Stimulated activated CD4-positive, alpha-beta T cell treated with anti-CD3 and anti-CD28 coated beads, Interleukin-12 subunit alpha, Interleukin-12 subunit beta, amount 100 ng/mL, for 48 hours (primary cell): ENCODE data around the gene GLIS1.

ENCODE experiments used
- DNase-seq, 3 donors: peaks; one replicate each; pipeline ENCODE4 v3.0.0-alpha.2; 2020; ENCODE audit warnings: low read depth in 2 of 3, low spot score in 1 of 3

GLIS1 gene

DNA sequence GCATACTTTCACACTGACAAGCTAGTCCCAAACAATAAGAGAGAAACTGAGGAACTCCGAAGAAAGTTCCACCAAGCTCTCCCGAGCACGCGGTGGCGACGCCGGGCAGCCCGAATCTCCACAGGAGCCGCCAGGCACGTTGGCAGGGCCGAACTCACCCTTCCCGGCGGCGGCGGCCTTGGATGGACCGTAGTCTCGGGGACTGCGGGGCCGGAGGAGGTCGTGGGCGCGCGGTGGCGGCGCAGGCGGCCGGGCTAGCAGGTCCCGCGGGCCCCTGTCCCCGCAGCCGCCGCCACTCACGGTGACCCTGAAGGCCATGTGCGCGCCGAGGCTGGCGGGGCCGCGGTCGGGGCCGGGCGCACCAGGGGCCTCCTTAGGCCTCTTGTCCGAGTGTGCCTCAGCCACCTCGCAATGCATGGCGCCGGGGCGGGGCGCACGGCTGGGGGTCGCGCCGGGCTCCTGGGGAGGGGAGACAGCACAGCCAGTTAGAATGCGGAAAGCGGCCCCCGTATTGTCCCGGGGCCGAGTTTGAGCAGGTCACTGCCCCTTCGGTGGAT, 1.2 kb downstream of the GLIS1 start:
- no peak for DNase-seq

DNA sequence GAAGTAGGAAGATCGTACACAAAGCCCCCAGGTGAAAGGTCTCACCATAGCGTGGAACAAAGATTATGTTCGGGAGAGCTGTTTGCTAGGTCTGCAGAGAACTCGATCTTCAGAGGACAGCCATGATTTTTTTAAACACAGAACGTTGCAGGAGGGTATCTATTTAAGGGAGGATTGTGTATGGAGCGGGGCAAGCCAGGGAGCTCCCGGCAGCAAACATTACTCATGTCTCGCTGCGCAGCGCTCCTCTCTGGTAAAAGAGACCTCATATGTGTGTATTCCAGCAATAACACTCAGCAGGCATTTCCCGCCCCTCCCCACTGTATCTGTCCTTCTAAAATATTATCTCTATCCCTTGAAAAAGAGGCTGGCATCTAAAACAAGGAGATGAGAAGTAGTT, 2.7 kb downstream of the GLIS1 start:
- no peak for DNase-seq

DNA sequence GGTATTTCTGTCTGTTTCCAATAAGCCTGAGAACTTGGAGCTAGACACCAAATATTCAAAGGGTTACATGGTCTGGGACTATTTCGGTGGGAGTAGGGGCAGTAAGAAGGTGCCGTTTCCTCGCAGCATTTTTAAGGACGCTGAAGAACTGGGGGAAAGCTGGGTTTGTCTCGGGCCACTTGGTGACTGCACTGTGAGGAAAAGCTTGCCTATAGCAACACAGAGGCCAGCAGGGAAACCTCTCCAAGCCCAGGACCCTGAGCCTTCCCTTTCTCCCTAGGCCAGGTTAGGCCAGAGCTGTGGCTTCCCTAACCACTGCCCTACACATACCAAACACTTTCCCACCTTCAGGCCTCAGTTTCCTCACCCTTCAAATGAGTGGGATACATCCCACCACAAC, 3.3 kb downstream of the GLIS1 start:
- no peak for DNase-seq

DNA sequence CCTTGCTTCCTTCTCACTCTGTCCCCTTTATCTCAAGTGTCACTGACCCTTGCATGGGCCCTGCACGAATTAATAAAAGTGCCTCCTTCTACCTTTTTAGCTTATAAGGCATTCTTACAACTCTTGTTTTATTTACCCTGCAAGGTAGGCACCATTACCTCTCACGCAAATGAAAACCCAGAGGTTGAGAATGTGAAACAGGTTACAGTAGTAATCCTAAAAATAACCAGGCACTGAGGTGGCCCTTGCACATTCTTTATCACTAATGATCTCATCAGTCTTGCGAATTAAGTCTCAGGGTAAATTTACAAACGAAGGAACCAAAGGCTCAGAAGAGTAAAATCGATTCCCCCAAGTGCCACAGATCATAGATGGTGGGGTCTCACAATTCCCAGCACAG, 3.7 kb downstream of the GLIS1 start:
- no peak for DNase-seq

DNA sequence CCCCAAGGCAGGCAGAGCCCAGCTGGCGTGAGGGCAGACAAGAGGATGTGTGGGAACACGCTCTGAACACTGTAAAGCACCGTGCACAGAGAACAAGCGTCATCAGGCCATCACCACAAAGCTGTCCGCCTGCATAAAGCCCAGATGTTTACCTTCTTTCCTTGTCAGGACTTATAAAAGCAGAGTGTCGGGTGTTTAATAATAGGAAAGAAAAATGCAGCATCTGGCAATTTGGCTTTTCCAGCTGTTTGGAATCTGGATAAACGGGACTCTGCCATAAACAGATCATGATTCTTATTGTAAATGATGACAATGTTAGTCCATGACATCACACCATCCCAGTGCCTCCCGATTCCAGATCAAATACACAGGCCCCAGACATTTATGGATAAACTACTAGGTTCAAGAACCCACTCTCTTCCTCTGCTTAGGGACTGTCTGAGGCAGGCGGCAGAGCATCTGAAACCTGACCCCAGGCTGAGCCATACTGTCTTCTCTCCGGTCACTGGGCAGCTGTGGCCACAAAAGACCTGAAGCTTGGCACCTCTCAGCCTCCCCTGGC, 4.2 kb downstream of the GLIS1 start:
- no peak for DNase-seq

DNA sequence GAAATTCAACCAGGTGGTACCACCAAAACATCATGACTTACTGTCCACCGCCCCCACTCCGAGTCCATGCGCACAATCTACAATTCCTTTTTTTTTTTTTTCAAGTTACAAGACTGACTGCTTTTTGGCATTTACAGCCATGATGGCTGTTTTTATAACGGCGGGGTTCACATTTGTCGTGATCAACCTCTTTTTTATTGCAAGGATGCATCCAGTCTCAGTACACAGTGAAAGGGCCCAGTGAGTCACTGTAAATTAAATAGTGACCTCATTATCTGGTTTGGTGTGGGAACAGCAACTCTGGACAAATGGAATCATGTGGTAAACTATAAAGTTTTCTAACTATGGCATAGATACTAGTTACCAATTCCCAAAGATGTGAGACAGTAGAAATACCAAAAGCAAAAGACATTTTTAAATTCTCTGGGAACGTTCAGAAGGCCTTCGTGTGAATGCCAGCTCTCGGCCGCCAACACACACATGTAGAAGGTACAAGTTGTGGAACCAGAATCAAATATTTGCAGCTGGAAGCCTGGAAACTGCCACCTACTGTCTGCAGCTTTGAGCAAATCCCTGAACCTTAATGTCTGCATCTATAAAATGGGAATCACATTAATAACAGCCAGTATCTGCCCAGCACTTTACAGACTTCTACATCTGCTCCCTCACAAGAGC, 4.9 kb downstream of the GLIS1 start:
- no peak for DNase-seq

DNA sequence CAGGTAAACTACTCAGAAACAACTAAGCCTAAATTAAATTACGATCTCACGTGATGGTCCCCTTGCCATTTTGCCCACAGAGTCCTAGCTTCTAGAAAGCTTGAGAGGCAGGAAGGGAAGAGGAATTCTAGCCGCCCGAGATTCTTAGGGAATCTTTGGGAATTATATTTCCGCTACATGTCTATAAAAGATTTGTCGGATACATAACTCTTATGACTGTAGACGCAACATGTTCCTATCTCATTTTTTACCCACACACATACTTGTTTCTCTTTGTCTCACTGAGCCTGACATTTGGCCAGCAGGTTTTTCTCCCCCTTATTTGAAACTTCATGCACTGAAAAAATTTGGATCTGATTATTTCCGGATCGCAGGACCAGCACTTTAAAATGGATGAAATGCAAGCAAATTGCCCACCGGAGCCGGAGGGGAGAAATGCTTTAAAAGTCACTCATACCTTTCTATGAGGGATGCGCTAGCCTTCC, 5.5 kb downstream of the GLIS1 start:
- no peak for DNase-seq

DNA sequence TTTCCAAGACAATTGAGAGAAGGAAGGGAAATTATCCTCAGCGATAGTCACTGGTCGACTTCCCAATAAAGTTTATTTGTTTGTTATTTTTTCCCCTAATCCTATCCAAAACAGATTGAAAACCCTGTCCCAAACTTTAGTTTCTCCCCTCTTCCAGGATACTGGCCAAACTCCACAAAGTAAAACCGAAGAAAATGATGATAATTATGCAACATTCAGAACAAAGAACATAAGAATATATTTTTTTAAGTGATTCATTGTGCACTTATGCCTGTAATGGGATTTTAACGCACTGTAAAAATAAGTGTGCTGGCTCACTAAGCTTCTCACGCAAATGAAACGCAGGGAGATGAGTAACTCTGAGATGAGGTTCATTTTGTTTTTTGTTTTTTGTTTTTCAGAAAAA, 6.0 kb downstream of the GLIS1 start:
- DNase-seq, result no peak

DNA sequence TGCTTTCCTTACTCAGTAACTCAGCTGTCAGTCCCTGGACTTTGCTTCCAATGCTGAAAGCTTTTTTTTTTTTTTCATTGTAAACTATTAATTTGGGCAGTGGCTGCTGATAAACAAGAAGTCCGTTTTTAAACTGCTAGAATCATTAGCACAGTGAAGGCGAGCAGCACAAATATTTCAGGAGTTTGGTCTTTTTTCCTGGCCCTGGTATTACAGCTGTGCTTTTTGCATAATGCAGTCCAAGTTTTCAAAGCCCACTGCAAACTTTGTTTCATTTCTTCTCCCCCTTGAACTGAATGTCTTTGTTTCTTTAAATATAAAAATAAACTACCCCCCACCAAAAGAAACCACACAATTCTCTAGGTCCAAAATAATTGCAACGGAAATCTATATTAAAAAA, 6.6 kb downstream of the GLIS1 start:
- DNase-seq, result no peak

DNA sequence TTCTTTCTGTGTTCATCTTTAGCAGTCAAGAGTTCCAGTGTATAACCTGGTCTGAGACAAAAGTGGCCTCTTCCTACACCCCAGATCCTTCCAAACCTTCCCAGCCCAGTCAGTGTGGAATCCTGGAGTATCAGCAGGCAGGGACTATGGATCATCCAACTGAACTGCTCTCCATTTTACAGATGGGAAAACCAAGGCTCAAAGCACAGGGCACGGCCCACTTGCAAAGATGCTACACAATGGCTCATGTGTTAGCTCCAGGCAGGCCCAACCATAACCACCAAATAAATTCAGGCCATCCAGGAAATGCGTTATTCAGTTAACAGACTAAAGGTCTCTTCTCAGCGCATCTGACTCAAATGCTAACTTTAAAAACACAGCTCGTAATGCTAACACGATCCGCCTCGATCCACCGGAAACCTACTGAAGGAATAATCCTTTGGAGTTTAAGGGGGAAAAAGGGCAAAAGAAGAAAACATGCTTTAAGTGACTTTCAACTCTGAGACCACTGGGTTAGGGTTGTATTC, 7.1 kb downstream of the GLIS1 start:
- no peak for DNase-seq

DNA sequence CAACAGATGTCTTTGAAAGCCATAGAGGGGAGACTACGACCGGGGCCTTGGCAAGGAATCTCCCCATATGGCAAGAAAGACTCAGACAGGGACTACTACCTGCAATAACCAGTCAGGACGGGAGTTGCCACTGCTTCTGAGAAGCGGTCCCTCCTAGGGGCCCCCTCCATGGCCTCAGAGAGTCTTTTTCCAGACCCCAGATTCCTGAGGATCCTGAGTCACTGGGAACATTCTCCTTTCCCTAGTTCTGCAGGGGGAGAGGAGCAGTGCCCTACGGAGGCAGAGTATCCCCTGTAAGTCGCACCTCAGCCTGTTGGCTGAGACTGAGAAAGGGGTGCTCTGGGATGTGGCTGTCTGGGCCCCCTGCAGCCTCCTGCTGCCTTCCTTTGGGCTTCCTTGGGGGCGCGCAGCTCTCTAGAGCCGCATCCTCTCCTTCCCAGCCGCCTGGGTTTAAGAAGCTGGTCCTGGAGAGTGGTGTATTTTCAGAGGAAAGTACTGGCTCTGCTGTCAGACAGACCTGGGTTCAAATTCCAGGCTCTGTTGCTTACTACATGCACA, 7.8 kb downstream of the GLIS1 start:
- DNase-seq, result no peak

DNA sequence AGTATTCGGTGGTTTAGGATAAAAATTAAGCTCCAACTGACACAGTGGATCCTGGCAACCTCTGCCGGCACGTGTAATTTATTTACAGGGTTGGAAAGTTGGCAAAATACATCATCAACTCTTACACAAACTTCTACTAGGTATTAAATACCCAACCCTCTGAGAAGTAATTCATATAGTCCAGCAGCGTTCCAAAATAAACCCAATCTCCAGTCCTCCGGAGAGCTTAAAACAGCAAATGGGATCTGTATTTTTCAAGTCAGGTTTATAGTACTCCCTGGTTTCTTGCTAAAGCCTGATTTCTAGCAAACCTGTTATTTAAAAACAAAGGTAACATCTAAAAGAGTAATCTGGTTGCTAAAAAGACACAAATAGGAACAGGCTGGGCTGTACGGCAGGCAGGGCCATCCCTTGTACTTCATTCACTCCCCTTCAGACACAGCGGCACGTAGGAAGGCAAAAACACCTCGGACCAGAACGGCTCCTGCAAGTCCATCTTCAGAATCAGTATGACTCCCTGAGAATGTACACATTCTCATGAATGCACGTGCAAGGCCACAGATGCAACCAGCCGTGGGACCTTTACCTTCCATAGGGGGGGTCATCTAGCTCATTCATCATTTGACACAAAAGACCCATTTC, 8.6 kb downstream of the GLIS1 start:
- DNase-seq, result no peak

DNA sequence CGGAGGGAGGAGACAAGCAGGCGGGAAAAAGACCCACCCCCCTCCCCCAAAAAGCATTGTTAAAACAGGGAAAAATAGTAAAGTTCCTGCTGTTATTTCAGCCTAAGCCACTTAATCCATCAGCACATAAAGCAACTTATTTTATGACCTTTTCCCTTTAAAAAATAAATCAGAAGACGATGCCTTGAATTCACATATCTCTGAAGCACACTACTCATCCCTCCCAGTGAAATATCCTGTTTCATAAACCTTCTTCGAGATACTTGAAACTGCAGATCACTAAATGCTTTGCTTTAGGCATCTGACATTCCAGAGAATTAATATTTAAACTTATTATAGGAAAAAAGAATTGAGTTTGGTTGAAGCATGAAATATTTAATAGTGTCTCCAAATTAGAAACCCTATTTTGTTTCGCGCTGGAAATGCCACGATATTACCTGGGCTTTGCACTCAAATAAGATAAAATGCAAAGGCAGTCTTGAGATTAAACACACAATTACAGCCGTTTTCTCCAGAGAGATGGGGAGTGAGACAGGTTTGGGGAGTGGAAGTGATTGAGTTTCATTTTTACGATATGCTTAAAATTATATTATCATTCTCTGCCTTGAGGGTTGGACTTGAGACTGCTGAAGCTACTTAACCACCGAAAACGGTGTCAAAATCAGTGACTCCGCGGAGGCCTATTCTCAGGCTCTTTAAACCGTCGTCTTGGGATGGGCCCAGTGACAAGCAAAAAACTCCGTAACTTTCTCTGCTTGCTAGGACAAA, 9.3 kb downstream of the GLIS1 start:
- DNase-seq, result no peak

DNA sequence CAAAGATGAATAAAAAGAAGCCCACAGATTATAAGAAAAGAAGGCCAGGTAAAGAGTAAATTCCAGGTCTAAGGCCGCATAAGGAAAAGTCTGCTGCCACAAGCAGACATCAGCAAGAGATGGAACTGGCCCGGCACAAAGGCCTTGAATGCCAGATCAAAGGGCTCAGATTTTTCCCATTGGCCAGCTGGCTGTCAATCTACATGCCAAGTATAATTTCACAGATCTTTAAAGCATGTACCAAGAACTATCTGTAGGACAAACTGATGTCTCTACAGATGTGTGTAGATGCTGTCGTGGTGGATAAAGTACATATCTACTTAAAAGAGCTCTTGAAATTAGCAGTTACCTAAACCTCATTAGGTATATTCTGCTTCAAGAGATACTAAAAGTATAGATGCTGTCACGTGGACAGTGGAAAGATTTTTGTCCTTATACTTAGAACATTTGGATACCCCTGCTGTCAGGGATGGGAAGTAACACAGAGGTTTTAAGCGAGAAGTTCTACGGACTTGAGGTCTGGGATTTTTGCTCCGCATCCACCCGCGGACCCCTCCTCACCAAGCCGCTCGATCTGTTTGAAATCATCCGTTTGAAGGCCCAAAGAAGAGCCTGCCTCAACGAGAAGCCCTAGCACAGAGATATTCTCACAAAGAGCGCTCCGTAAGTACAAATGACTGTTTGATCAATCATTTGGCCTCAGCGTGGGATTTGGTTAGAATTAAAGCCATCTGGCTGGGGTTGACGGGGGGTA, 10.1 kb downstream of the GLIS1 start:
- DNase-seq, result no peak

DNA sequence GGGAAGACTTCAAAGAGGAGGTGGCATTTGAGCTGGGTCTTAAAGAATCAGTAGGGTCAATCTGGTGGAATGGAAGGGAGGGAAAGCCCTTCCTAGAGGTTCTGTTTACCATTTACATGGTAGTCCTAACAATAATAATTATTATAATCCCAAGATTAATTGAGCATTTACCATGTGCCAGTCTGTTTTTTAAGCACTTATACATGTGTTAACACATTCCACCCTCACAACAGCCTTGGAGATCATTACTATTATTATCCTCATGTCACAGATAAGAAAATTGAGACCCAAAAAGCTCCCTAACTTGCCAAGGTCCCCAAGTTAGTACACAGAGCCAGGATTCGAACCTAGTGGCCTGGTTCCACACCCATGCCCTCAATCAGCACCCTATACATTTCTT, 10.8 kb downstream of the GLIS1 start:
- no peak for DNase-seq

DNA sequence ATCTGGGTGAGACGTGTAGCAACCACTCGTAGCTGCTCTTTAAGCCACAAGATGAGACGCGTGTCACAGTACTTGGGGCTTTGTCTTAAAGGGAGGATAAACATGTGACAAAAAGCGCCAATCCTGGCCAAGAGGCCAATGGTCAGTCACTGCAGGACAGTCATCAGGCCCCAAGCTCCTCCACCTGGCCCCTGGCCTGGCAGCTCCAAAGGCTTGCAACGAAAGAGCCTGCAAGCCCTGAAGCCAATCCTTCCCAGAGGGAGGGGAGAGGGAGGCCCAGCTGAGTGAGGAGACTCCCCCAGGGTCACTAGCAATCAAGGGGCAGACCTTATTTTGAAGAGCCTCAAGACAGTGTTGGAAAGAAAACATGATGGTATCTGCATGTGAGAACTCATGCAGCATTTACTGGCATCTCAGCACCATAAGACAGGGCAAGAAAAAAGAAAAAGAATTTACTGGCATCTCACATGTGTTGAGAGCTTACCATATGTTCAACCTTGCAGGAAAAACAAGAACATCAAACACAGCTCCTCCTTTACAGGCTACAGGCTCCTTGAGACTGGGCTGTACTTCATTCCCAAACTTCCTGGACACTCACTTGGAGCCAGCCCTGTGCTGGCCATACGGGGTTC, 11.4 kb downstream of the GLIS1 start:
- no peak for DNase-seq

DNA sequence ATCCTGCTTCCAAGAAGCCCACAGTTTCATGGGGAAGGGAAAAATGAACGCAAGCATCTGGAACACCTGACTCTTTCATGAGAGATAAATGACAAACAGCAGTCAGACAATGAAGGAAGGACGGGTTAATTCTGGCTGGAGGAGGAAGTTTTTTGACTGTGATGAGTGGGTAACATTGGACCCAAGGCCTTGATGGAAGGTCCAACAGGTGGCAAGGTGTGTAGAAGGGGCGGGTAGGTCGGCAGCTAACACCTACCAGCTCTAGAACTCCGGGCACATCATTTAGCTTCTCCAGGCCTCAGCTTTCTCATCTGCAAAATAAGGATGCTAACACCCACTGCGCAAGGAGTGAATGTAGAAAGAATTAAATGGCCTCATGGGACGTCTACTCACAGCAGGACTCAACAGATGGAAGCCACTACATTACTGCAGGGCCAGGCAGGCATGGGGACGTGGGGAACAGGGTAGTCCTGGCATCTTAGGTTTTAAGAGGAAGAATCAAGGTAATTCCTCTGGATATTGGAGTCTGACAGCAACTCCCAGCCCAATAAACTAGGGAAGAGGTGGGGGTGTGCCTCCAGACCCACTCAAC, 12.9 kb downstream of the GLIS1 start:
- no peak for DNase-seq

DNA sequence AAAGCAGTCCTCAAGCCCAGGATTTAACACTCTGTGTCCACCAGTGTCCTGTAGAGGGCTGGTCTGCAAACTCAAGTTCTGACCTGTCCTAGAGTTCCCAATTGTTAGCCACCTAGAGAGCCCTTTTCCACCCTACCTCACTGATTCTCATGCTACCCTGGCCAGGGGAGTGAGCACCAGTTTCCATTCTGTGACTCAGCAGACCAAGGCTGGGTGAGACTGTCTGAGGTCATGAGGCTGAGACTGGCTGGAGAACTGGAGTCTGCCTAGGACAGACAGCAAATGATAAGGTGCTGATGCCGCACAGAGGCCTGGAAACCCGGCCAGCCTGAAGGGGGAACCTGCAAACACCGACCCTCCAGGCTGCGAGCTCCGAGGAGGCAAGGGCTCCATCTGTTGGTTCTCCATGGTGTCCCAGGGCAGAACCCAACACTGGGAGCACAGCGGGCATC, 13.7 kb downstream of the GLIS1 start:
- no peak for DNase-seq

DNA sequence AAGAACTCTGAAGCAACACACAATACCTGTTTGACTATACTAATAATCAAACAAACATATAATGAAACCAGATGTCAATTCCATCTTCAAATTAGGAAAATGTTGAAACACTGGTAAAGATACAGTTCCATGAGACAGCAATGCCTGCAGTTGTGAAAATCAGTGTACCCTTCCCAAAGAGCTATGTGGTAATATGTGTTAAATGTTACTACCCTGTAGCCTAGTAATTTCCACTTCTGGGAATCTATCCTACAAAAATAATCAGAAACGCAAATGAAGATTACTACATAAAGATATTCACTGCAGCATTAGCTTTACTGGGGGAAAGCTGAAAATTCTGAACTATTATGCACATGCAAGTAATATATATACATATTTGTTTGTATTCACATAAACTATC, 16.9 kb downstream of the GLIS1 start:
- DNase-seq, result no peak
